HG02852 (cell line): Measurements from ENCODE around the gene FABP6.
"Not testable (repeated sequence)": the region's sequence is repeated elsewhere in the genome, so short reads cannot be mapped to it uniquely, and the experiment has no call there.

Experiments
- ATAC-seq: cut with Tn5 transposase; IDR thresholded peaks from one replicate; pipeline ENCODE4 v1.9.1; 2021; ENCODE audit warnings: mild to moderate bottlenecking, moderate library complexity; ENCODE audit not compliant: unreplicated experiment

Gene FABP6

GRCh38 chr5:160229190-160229742 is at the start of gene FABP6:
TSS of gene FABP6 (plus strand) at chr5:160229506. CDS start at chr5:160229558, 52 bp downstream.
- ATAC-seq, result no peak

GRCh38 chr5:160180931-160181330 is 48.4 kb upstream of the FABP6 start:
- ATAC-seq, result no peak

GRCh38 chr5:160181965-160182622 is 47.2 kb upstream of the FABP6 start:
- no peak for ATAC-seq

GRCh38 chr5:160183075-160183474 is 46.2 kb upstream of the FABP6 start:
- no peak for ATAC-seq

GRCh38 chr5:160185626-160186360 is 43.5 kb upstream of the FABP6 start:
- ATAC-seq, result no peak

- no peak for ATAC-seq
Observed at GRCh38 chr5:160186480-160186879, 42.8 kb upstream of the FABP6 start.

- ATAC-seq, result no peak
Observed at GRCh38 chr5:160187091-160187490, 42.2 kb upstream of the FABP6 start.

- ATAC-seq, result no peak
Observed at GRCh38 chr5:160188141-160189015, 40.9 kb upstream of the FABP6 start.

GRCh38 chr5:160192424-160192823 is 36.9 kb upstream of the FABP6 start:
- ATAC-seq, result no peak

GRCh38 chr5:160193076-160193475 is 36.2 kb upstream of the FABP6 start:
- not testable (repeated sequence) for ATAC-seq

GRCh38 chr5:160193790-160194189 is 35.5 kb upstream of the FABP6 start:
- ATAC-seq, result not testable (repeated sequence)

GRCh38 chr5:160197341-160198144 is 31.8 kb upstream of the FABP6 start:
- ATAC-seq, result no peak

GRCh38 chr5:160198146-160198545 is 31.2 kb upstream of the FABP6 start:
- no peak for ATAC-seq

GRCh38 chr5:160198841-160199409 is 30.4 kb upstream of the FABP6 start:
- ATAC-seq, result no peak

- ATAC-seq, result peak; percentile 93
Observed at GRCh38 chr5:160199410-160199911, 29.8 kb upstream of the FABP6 start.

- no peak for ATAC-seq
Observed at GRCh38 chr5:160207061-160207460, 22.2 kb upstream of the FABP6 start.

GRCh38 chr5:160209917-160210316 is 19.4 kb upstream of the FABP6 start:
- no peak for ATAC-seq

GRCh38 chr5:160210606-160211005 is 18.7 kb upstream of the FABP6 start:
- ATAC-seq, result no peak

GRCh38 chr5:160211352-160211751 is 18.0 kb upstream of the FABP6 start:
- no peak for ATAC-seq

- peak; percentile 85 for ATAC-seq
Observed at GRCh38 chr5:160213537-160213936, 15.8 kb upstream of the FABP6 start.
